Adrenal gland (tissue), 12 donors: ENCODE results near the gene MYH11. TPM values are rescaled to one million over a fixed set of nuclear protein-coding genes. Genes with fewer than 3 reads are reported as not detected.
"Not testable (repeated sequence)": the region's sequence is repeated elsewhere in the genome, so short reads cannot be mapped to it uniquely, and the experiment has no call there.

ENCODE experiments used
- DNase-seq, 7 donors: peaks; one replicate each; pipeline ENCODE4 v3.0.0-alpha.2; 2019 to 2020
- H3K27ac ChIP-seq, 5 donors: fragments of 200-600 bp; sonication (generic) in 4 of 5; 1 replicate in 3 of 5; 2 replicates in 2 of 5; pipeline versions ENCODE4 v1.5.1 to v1.8.0; 2016 to 2020; ENCODE audit warnings: mild to moderate bottlenecking in 1 of 5
- H3K27me3 ChIP-seq: fragments of 200-600 bp; 2 replicates; pipeline ENCODE4 v1.8.0; 2021
- H3K36me3 ChIP-seq, 2 donors: fragments of 200-600 bp; replicated peaks in 1 of 2; 1 replicate in 1 of 2; 2 replicates in 1 of 2; pipeline versions ENCODE4 v1.5.1 to v1.8.0; 2018 to 2022
- H3K4me1 ChIP-seq, 2 donors: fragments of 200-600 bp; replicated peaks in 1 of 2; 1 replicate in 1 of 2; 2 replicates in 1 of 2; pipeline versions ENCODE4 v1.5.1 to v1.8.0; 2018 to 2021
- H3K4me3 ChIP-seq, 4 donors: fragments of 200-600 bp; sonication (generic) in 3 of 4; one replicate each; pipeline ENCODE4 v1.5.1; 2016 to 2018
- H3K9me3 ChIP-seq, 3 donors: fragments of 200-600 bp; sonication (generic) in 1 of 3; replicated peaks in 1 of 3; 1 replicate in 2 of 3; 2 replicates in 1 of 3; pipeline versions ENCODE4 v1.5.1 to v1.8.0; 2016 to 2021
- POLR2A ChIP-seq, 2 donors: fragments of 450-650 bp; IDR thresholded peaks; one replicate each; pipeline ENCODE4 v1.6.1; 2017; ENCODE audit warnings: antibody characterized with exemption in 2 of 2, mild to moderate bottlenecking in 2 of 2, moderate library complexity in 1 of 2
- WGBS, 4 donors: extraction: QIAGEN DNeasy Blood & Tissue Kit in 2 of 4; methylation state at CpG; one replicate each; pipeline versions ENCODE4 v1.1.5 to v1.1.7; 2013 to 2017; 5-methylcytosine and 5-hydroxymethylcytosine counted together
- intact Hi-C, 2 donors: fragments of 100-400 bp; cut with DNase I; formaldehyde crosslinking; loops; one replicate each; pipeline versions ENCODE4 v1.14.1 to v1.15.0; 2022 to 2023
- polyA plus RNA-seq, 3 donors: library from polyadenylated mRNA; stranded (reverse); fragments of 200-250 nt in 2 of 3; fragments of 350-450 nt in 1 of 3; fragmentation: Illumina TruSeq in 1 of 3; extraction: RNeasy Lipid Tissue Mini Kit (QIAGEN cat#74804) in 1 of 3; gene quantifications; one replicate each; pipeline ENCODE4 v1.2.3, GENCODE V29; 2013 to 2014
- total RNA-seq, 9 donors: library from RNA; depleted of rRNA in 4 of 9; stranded (reverse); fragments of >200 nt in 4 of 9; fragments of 120-200 nt in 1 of 9; fragmentation: NEBNext Ultra II Directional in 1 of 9; extraction: Animal tissue kit (Norgen Biotek cat#: 25700) in 1 of 9; gene quantifications; one replicate each; pipeline versions ENCODE4 v1.1.0 to v1.2.4, GENCODE V29; 2013 to 2023
- TF ChIP-seq, protein P1 (sequence below), 6 experiments: fragments of 450-650 bp in 4 of 6; fragments of 200-600 bp in 2 of 6; sonication (generic) in 1 of 6; IDR thresholded peaks; 1 replicate in 5 of 6; 2 replicates in 1 of 6; pipeline versions ENCODE4 v1.5.1 to v1.8.0; 2016 to 2021; ENCODE audit warnings: antibody characterized with exemption in 6 of 6, mild to moderate bottlenecking in 2 of 6, moderate library complexity in 1 of 6
- donor health status: healthy with polysubstance abuse.
- donor health status: Bipolar disorder and iron deficiency.
- donor health status: DM: yes; HTN: yes; CAD: no.
- donor health status: DM: no; HTN: no; CAD: no.
- donor health status: DM: no; HTN: no; CAD: no.
- donor health status: DM: yes; HTN: yes; CAD: no.

MYH11 gene
- total and polyA plus RNA-seq, 12 donors, result 2.4 to 45.1 (median 16.5) TPM

DNA sequence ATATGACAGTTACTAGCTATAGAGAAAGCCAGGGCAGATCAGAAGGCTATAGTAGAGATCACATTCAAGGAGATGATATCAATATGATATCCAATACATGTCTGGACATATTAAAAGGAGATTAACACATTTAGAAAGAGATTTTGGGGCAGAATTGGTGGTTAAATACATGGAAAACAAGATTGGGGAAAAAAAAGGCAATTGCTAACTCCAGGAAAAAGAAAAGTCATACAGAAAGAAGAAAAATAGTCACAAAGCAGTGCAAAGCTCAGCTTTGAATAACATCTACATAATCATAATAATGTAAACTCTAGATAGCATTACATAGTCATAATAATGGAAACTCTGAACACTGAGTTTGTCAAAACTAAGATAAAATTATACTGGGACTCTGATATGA is 40.6 kb downstream of the MYH11 start:
- H3K9me3 ChIP-seq, result no peaks in the 10 kb centered on the region
- H3K36me3 ChIP-seq, result no peaks in the 10 kb centered on the region
- H3K27ac ChIP-seq, result no peak overlapping the region
- no peaks in the 10 kb centered on the region for H3K4me1 ChIP-seq
- DNase-seq, result no peak
- TF ChIP-seq, protein P1, sequence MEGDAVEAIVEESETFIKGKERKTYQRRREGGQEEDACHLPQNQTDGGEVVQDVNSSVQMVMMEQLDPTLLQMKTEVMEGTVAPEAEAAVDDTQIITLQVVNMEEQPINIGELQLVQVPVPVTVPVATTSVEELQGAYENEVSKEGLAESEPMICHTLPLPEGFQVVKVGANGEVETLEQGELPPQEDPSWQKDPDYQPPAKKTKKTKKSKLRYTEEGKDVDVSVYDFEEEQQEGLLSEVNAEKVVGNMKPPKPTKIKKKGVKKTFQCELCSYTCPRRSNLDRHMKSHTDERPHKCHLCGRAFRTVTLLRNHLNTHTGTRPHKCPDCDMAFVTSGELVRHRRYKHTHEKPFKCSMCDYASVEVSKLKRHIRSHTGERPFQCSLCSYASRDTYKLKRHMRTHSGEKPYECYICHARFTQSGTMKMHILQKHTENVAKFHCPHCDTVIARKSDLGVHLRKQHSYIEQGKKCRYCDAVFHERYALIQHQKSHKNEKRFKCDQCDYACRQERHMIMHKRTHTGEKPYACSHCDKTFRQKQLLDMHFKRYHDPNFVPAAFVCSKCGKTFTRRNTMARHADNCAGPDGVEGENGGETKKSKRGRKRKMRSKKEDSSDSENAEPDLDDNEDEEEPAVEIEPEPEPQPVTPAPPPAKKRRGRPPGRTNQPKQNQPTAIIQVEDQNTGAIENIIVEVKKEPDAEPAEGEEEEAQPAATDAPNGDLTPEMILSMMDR (IDR thresholded peaks at IDR 0.05), result no peak
- TF ChIP-seq POLR2A (IDR thresholded peaks at IDR 0.05), result no peak
- peaks cover 4% of the 10 kb centered on the region for H3K27me3 ChIP-seq
- intact Hi-C loops, result no loop called here
- no peak overlapping the region for H3K4me3 ChIP-seq

DNA sequence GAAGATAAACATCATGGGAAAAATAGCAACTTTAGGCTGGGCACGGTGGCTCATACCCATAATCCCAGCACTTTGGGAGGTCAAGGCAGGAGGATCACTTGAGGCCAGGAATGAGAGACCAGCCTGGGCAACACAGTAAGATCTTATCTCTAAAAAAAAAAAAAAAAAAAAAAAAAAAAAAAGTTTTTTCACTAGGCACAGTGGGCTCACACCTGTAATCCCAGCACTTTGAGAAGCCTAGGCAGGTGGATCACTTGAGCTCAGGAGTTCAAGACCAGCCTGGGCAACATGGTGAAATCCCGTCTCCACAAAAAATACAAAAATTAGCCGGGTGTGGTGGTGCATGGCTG is 44.5 kb downstream of the MYH11 start:
- 63 to 75% (median 68%) methylated on average over 3 of the region's 3 CpGs for WGBS, 4 donors
- H3K27ac ChIP-seq, H3K9me3 ChIP-seq, H3K36me3 ChIP-seq, H3K4me1 ChIP-seq, H3K4me3 ChIP-seq, DNase-seq, intact Hi-C loops, H3K27me3 ChIP-seq: not testable (repeated sequence)

DNA sequence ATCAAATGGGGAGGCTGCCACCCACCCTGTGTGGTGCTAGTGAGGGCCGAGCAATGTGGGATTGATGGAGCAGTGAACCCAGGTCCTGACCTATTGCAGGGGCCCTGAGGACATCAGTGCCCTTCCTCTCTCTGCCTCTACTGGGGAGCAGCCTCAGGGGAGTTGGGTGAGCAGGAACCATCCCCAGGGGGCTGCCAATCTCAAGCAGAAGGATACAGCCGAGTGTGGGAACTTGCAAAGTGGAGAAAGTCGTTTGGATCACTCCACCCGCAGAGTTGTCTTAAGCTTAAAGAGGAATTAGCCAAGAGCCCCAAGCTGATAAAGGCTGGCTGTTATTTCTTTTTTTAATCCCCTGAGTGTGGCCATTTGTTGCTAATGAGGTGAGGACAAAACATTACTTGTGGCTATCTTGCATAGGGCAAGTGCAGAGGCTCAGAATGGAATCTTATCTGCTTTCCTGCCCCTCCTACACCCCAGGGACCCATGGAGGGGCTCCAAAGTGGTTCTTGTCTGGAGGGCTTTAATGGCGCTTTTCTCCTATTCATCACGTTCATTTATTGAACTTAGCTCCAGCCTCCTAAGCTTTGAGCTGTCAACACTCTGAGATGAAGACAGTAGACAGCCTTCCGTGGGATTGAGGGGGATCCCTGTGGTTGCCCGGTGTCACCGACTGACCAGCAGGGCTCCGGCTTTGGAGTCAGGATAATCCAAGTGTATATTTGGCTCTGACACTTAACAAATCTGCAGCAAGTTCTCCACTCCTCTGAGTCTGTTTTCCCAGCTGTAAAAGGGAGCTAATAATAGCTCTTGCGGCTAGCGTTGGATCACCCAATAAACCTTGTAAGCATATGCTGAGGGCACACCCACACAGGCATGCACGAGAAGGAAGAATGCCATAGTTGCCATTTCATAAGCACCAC is 45.1 kb downstream of the MYH11 start:
- H3K36me3 ChIP-seq, result no peaks in the 10 kb centered on the region
- intact Hi-C loops, result no loop called here
- no peaks in the 10 kb centered on the region for H3K9me3 ChIP-seq
- no peaks in the 10 kb centered on the region for H3K4me1 ChIP-seq
- H3K4me3 ChIP-seq, result no peak overlapping the region
- no peak for DNase-seq
- H3K27me3 ChIP-seq, result peaks cover 4% of the 10 kb centered on the region
- WGBS, 4 donors, result 36 to 46% (median 41%) methylated on average over 13 of the region's 13 CpGs
- H3K27ac ChIP-seq, result peak overlapping the region in 1 of 5 donors; percentile 20
- no peak for TF ChIP-seq POLR2A (IDR thresholded peaks at IDR 0.05)
- TF ChIP-seq, protein P1 (IDR thresholded peaks at IDR 0.05), result no peak

DNA sequence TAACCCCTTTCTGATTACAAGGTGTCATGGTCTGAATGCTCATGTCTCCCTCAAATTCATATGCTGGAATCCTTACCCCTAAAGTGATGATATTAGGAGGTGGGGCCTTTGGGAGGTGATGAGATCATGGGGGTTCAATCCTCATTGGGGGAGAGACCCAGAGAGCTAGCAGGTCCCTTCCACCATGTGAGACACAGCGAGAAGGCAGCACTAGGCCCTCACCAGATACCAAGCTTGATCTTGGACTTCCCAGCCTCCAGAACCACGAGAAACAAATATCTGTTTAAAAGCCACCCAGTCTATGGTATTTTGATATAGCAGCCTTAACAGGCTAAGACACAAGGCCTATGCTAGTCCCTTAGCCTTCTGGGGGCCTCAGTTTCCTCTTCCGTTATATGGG is 45.9 kb downstream of the MYH11 start:
- Histone ChIP-seq H3K27ac (peak overlapping the region in 1 of 5 donors; percentile 20), H3K36me3 (no peaks in the 10 kb centered on the region), H3K4me3 (no peak overlapping the region), H3K27me3 (peaks cover 4% of the 10 kb centered on the region), H3K9me3 (no peaks in the 10 kb centered on the region), H3K4me1 (no peaks in the 10 kb centered on the region)
- no peak for TF ChIP-seq POLR2A (IDR thresholded peaks at IDR 0.05)
- TF ChIP-seq, protein P1 (IDR thresholded peaks at IDR 0.05), result no peak
- intact Hi-C loops, result no loop called here
- 78 to 96% (median 92%) methylated on average over 3 of the region's 3 CpGs for WGBS, 4 donors
- DNase-seq, result no peak

DNA sequence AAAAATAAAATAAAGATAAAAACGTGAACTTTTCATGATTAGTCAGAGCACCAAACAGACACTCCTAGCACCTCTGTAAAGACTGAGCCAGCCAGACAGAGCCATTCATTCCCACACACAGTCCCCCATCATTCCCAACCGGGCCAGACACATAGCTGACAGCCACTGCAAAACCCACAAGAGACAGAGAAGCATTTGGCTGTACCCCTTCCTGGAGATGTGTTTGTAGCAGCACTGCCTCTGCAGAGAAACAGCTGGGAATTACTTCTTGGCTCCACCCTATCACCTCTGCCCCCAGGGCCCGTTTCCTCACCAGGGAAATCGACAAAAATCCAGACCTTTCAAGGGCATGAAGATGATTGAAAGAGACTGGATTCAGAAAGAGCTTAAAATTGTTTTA is 46.4 kb downstream of the MYH11 start:
- 38 to 44% (median 41%) methylated on average over 4 of the region's 4 CpGs for WGBS, 4 donors
- peaks cover 4% of the 10 kb centered on the region for H3K27me3 ChIP-seq
- intact Hi-C loops, result no loop called here
- TF ChIP-seq POLR2A (IDR thresholded peaks at IDR 0.05), result no peak
- TF ChIP-seq, protein P1 (IDR thresholded peaks at IDR 0.05), result no peak
- H3K9me3 ChIP-seq, result no peaks in the 10 kb centered on the region
- no peak for DNase-seq
- no peaks in the 10 kb centered on the region for H3K4me1 ChIP-seq
- H3K27ac ChIP-seq, result no peak overlapping the region
- no peaks in the 10 kb centered on the region for H3K36me3 ChIP-seq
- no peak overlapping the region for H3K4me3 ChIP-seq

DNA sequence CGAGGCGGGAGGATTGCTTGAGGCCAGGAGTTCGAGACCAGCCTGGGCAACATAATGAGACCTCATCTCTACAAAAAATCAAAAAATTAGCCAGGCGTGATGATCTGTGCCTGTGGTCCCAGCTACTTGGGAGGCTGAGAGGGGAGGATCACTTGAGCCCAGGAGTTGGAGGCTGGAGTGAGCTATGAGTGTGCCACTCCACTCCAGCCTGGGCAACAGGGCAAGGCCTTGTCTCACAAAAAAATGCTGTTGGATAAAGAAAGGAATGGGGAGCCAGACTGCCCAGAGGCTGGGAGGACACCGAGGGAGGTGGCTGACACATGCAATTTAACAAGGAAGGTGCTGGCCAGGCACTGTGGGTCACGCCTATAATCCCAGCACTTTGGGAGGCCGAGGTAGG is 47.5 kb downstream of the MYH11 start:
- not testable (repeated sequence) for H3K27ac ChIP-seq, H3K36me3 ChIP-seq

More for the DNA sequence above, 47.5 kb downstream of the MYH11 start:
- WGBS, 4 donors, result 74 to 88% (median 81%) methylated on average over 7 of the region's 7 CpGs
- DNase-seq, H3K9me3 ChIP-seq, intact Hi-C loops, H3K27me3 ChIP-seq, H3K4me1 ChIP-seq, H3K4me3 ChIP-seq: not testable (repeated sequence)
